ENCODE data around the gene ELFN1. TPM values are rescaled to one million over a fixed set of nuclear protein-coding genes. Genes with fewer than 3 reads are reported as not detected.

Gene ELFN1
- total RNA-seq, 1 donor = 1.6 TPM

DNA sequence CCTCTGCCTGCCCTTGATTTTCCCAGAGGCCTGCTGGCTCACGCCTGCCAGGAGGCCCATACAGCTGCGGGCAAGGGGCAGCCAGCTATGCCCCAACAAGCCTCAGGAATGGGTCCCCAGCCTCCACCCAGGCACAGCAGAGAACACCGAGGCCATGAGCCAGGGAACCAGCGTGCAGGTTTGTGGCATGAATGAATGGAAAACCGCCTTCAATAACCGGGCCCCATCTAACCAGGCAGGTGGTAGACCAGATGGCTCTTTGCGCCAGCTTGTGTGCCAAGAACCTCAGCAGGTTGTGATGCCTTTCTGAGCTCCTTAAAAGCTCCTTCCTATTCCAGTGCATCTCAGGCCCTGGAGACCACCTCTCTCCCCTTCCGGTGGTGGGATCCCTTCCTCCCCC lies 50.2 kb downstream of the ELFN1 start:
- no peak for DNase-seq (ENCODE audit: low read depth)
- TF ChIP-seq, protein P1, sequence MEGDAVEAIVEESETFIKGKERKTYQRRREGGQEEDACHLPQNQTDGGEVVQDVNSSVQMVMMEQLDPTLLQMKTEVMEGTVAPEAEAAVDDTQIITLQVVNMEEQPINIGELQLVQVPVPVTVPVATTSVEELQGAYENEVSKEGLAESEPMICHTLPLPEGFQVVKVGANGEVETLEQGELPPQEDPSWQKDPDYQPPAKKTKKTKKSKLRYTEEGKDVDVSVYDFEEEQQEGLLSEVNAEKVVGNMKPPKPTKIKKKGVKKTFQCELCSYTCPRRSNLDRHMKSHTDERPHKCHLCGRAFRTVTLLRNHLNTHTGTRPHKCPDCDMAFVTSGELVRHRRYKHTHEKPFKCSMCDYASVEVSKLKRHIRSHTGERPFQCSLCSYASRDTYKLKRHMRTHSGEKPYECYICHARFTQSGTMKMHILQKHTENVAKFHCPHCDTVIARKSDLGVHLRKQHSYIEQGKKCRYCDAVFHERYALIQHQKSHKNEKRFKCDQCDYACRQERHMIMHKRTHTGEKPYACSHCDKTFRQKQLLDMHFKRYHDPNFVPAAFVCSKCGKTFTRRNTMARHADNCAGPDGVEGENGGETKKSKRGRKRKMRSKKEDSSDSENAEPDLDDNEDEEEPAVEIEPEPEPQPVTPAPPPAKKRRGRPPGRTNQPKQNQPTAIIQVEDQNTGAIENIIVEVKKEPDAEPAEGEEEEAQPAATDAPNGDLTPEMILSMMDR (IDR thresholded peaks at IDR 0.05; ENCODE audit: insufficient read depth, low read length) = no peak
- H3K4me3 ChIP-seq (ENCODE audit: low read depth, low read length) = no peak overlapping the region

DNA sequence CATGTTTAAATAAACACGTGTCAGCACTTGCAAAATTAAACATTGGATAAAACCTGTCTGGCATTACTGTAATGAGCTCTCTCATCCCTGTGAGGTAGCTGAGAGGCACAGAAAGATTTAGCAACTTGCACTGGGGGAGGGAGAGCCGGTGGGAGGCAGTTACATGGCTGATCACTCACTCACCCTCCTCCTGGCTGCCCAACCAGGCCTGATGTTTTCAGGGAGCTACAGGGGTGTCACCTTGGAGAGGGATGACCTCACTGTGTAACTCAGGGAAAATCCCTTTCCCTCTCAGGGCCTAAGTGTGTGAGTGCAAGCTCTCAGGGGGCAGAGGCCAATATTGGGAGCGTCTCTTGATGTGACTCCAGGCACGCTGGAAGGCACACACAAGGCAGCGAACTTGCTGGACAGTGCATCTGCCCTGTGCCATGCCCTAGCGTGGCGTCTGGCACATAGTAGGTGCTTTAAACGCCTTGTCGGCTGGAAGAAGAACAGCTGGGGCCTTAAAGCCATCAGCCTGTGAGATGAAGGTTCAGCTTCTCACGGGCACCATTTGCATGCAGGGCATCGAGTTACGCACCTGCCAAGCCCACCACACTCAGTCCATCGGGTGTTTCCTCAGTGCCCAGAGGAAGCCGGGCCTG lies 51.1 kb downstream of the ELFN1 start:
- DNase-seq (ENCODE audit: low read depth) = no peak
- H3K4me3 ChIP-seq (ENCODE audit: low read depth, low read length) = no peak overlapping the region
- TF ChIP-seq, protein P1 (IDR thresholded peaks at IDR 0.05; ENCODE audit: insufficient read depth, low read length) = no peak

DNA sequence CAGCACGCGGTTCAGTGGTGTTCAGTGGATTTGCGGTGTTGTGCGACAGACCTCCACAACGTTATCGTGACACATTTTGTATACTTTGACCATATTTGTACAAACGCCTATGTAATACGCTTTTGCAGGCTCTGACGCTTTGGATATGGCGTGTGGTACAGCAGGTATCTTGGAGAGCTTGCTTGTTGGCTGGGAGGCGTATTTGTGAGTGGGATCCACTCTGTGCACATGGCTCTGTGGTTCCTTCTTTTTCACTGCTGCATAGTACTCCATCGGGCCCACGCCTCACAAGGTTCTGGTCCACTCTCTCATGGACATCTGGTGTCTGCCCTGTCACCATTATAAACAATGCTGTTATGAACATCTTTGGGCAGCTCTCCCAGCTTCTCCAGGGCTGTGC lies 53.2 kb downstream of the ELFN1 start:
- TF ChIP-seq, protein P1 (IDR thresholded peaks at IDR 0.05; ENCODE audit: insufficient read depth, low read length) = no peak
- H3K4me3 ChIP-seq (ENCODE audit: low read depth, low read length) = no peak overlapping the region
- no peak for DNase-seq (ENCODE audit: low read depth)

DNA sequence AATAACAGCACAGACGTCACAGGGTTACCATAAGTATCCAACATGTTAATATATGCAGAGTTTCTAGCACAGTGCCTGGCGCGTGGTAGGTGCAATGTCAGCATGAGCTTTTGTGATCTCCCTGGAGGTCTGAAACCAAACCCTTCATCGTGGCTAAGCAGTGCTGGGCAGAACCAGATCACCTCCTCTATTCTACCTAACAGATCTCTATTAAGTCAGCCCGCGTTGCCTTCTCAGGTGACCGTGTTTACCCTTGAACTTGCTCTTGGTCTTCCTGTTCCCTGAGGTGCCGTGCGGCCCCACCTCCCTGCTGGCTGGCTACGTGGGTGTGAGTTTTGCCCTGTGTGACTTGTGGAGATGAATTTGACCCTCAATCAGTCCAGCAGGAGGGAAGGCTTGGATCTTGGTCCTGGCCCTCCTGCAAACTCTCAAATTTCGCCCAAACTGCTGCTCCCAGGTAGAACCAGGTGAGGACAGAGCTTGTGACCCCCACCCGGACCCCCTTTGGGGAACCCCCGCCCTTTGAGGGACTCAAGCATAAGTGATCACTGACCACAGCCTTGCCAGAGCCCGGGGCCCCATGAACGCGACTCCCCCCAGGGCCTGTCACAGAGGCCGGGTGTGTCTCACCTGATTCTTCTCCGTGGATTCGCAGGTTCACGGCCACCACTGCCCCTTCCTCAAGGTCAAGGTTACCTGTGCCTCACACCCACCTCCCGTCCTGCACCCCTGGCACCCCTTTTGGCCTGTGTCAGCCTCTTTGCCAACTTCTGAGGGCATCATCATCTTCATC lies 54.2 kb downstream of the ELFN1 start:
- H3K4me3 ChIP-seq (ENCODE audit: low read depth, low read length) = no peak overlapping the region
- DNase-seq (ENCODE audit: low read depth) = no peak
- TF ChIP-seq, protein P1 (IDR thresholded peaks at IDR 0.05; ENCODE audit: insufficient read depth, low read length) = no peak

DNA sequence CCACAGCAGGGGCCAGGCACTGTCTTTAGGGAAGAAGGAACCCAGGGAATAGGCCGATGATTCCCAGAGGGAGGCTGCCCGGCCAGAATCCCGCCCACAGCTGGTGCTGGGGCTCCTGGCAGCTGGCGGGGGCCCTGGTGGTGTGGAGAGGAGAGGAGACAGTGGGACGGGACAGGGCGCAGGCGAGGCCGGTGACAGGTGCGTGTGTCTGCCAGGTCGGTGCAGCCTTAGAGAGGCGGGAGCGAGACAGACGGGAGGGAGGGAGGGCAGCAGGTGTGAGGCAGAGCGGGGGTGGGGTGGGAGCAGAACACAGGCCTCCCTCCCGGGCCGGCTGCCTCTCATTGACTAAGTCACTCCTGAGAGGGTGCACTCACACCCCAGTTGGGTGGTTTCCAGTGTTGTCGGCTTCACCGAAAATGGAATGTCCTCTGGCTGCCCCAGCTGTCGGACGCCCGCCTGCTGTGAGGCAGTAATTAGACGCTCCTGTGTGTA lies 55.2 kb downstream of the ELFN1 start:
- TF ChIP-seq, protein P1 (IDR thresholded peaks at IDR 0.05; ENCODE audit: insufficient read depth, low read length) = no peak
- H3K4me3 ChIP-seq (ENCODE audit: low read depth, low read length) = no peak overlapping the region
- DNase-seq (ENCODE audit: low read depth) = peak; percentile 34

DNA sequence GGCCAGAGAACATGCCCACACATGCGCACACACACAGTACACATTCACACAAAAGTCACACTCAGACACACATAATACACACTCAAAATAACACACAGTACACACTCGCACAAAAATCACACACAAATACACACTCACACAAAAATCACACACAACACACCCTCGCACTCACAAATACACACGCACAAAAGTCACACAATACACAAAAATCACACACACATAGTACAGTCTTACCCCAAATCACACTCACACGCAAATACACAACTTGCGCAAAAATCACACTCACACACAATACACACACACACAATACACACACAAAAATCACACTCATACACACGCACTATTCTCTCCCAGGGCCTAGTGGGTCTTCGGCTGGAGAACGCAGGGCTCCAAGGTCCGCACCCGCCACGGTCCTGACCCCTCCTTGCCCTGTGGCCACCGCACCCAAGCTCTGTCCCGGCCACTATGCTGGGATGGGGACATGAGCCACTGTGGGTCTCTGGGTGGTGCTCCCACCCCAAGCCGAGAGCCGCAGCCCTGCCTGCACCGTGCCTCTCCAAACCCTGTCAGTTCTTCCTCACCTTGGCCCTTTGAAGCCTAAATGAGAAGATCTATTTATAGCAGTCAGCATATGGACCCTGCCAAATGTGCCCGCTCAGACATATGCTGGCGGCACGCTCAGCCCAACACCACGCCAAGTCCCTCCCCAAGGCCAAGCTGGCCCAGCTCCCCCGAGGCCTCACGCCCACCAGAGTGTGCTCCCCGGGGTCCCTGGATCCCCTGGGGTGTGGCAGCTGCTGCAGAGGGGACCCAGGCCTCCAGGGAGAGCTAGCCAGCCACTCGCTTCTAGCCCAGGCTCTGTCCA lies 55.9 kb downstream of the ELFN1 start:
- DNase-seq (ENCODE audit: low read depth) = no peak
- H3K4me3 ChIP-seq (ENCODE audit: low read depth, low read length) = no peak overlapping the region
- TF ChIP-seq, protein P1 (IDR thresholded peaks at IDR 0.05; ENCODE audit: insufficient read depth, low read length) = no peak
